A673 (cell line): Measurements from ENCODE around the gene TASOR2. TPM values are rescaled to one million over a fixed set of nuclear protein-coding genes. Genes with fewer than 3 reads are reported as not detected.

Experiments
- BruUV-seq: library from RNA; stranded (reverse); fragments of 400-500 nt; replicated peaks from 2 replicates; lab custom pipeline; 2021; lab: Mats Ljungman, UMichigan
- CTCF ChIA-PET: fragments of 300-600 bp; sonication (Branson Sonifier 250); formaldehyde crosslinking; loops from one replicate; lab custom pipeline; 2022; ENCODE audit warnings: antibody characterized with exemption; lab: Charles Lee
- POLR2A ChIA-PET: fragments of 300-600 bp; sonication (Branson Sonifier 250); formaldehyde crosslinking; loops from one replicate; lab custom pipeline; 2022; ENCODE audit warnings: antibody characterized with exemption; ENCODE audit not compliant: low non-redundant PET; lab: Charles Lee
- DNase-seq: peaks from one replicate; pipeline ENCODE4 v3.0.0-alpha.2; 2015; ENCODE audit warnings: low spot score
- H3K27ac ChIP-seq: fragments of 200-600 bp; sonication (generic); 2 replicates; pipeline ENCODE4 v1.5.1; 2016; ENCODE audit warnings: mixed run types, low read depth, mild to moderate bottlenecking, mixed read lengths, antibody characterized with exemption, low read length; ENCODE audit not compliant: poor library complexity, severe bottlenecking
- H3K27me3 ChIP-seq: fragments of 200-600 bp; sonication (generic); replicated peaks from 2 replicates; pipeline ENCODE4 v1.6.1; 2017; ENCODE audit warnings: mixed run types, low read depth, mild to moderate bottlenecking, mixed read lengths, antibody characterized with exemption, low read length; ENCODE audit not compliant: insufficient read depth, poor library complexity
- H3K36me3 ChIP-seq: fragments of 200-600 bp; sonication (generic); 2 replicates; pipeline ENCODE4 v1.6.1; 2016; ENCODE audit warnings: mixed run types, mild to moderate bottlenecking, mixed read lengths, antibody characterized with exemption, low read length; ENCODE audit not compliant: insufficient read depth, poor library complexity, severe bottlenecking
- H3K4me1 ChIP-seq: fragments of 200-600 bp; sonication (generic); 2 replicates; pipeline ENCODE4 v1.6.1; 2017; ENCODE audit warnings: mixed run types, mild to moderate bottlenecking, mixed read lengths, antibody characterized with exemption, low read length; ENCODE audit not compliant: insufficient read depth, poor library complexity, severe bottlenecking
- H3K4me3 ChIP-seq: fragments of 200-600 bp; sonication (generic); 2 replicates; pipeline ENCODE4 v1.5.1; 2016; ENCODE audit warnings: low read depth, mixed run types, mild to moderate bottlenecking, mixed read lengths, low read length; ENCODE audit not compliant: poor library complexity, severe bottlenecking
- H3K9me3 ChIP-seq: fragments of 200-600 bp; sonication (generic); 2 replicates; pipeline ENCODE4 v1.6.1; 2016; ENCODE audit warnings: mixed run types, low read depth, mild to moderate bottlenecking, mixed read lengths, antibody characterized with exemption, low read length; ENCODE audit not compliant: poor library complexity, severe bottlenecking
- CTCF ChIP-seq: fragments of 300-800, 200-600 bp; sonication (generic); conservative IDR thresholded peaks from 2 replicates; pipeline ENCODE4 v1.5.1; 2017; ENCODE audit warnings: low read depth, mild to moderate bottlenecking, antibody characterized with exemption, low read length, moderate library complexity, mixed read lengths
- EZH2 ChIP-seq: fragments of 200-600 bp; sonication (generic); IDR thresholded peaks from 2 replicates; pipeline ENCODE4 v1.6.1; 2017; ENCODE audit warnings: borderline replicate concordance, low read depth, mild to moderate bottlenecking, mixed read lengths, antibody characterized with exemption, low read length; ENCODE audit not compliant: poor library complexity, severe bottlenecking
- intact Hi-C: fragments of 100-400 bp; cut with micrococcal nuclease; formaldehyde crosslinking; loops from one replicate; pipeline ENCODE4 v1.10.0; 2022; ENCODE audit not compliant: unreplicated experiment
- total RNA-seq: library from RNA; stranded (reverse); gene quantifications from 2 replicates; pipeline ENCODE4 v1.2.3, GENCODE V29; 2021

The TASOR2 gene
- total RNA-seq, 1 experiment from 2014 or later = 94.5 TPM

GRCh38 chr10:5638494-5638893 is 46.1 kb upstream of the TASOR2 start:
- CTCF ChIA-PET = no interaction called here
- peaks cover 8% of the 10 kb centered on the region for H3K36me3 ChIP-seq
- POLR2A ChIA-PET = no interaction called here

GRCh38 chr10:5639066-5639465 is 45.6 kb upstream of the TASOR2 start:
- POLR2A ChIA-PET = no interaction called here
- no TSS peak for BruUV-seq
- Histone ChIP-seq H3K4me1 (no peaks in the 10 kb centered on the region), H3K4me3 (no peak overlapping the region), H3K9me3 (no peaks in the 10 kb centered on the region), H3K27me3 (no peaks in the 10 kb centered on the region), H3K36me3 (peaks cover 8% of the 10 kb centered on the region), H3K27ac (no peak overlapping the region)
- CTCF ChIA-PET = no interaction called here
- intact Hi-C loops = no loop called here
- TF ChIP-seq CTCF (no peak), EZH2 (no peak)
- DNase-seq = no peak

More at GRCh38 chr10:5638494-5638893, 46.1 kb upstream of the TASOR2 start:
- intact Hi-C loops = no loop called here
- Histone ChIP-seq H3K27me3 (no peaks in the 10 kb centered on the region), H3K9me3 (no peaks in the 10 kb centered on the region), H3K4me3 (no peak overlapping the region), H3K27ac (no peak overlapping the region), H3K4me1 (no peaks in the 10 kb centered on the region)
- DNase-seq = no peak
- BruUV-seq = no TSS peak
- no peak for TF ChIP-seq CTCF
- TF ChIP-seq EZH2 = no peak

- POLR2A ChIA-PET = no interaction called here
- no TSS peak for BruUV-seq
- intact Hi-C loops = no loop called here
Measured at GRCh38 chr10:5640036-5640435, 44.6 kb upstream of the TASOR2 start.

More at GRCh38 chr10:5640036-5640435, 44.6 kb upstream of the TASOR2 start:
- TF ChIP-seq CTCF = no peak
- no peak for TF ChIP-seq EZH2
- H3K36me3 ChIP-seq = peaks cover 8% of the 10 kb centered on the region
- H3K4me1 ChIP-seq = no peaks in the 10 kb centered on the region
- H3K27me3 ChIP-seq = no peaks in the 10 kb centered on the region
- H3K4me3 ChIP-seq = no peak overlapping the region
- H3K27ac ChIP-seq = no peak overlapping the region
- CTCF ChIA-PET = no interaction called here
- H3K9me3 ChIP-seq = no peaks in the 10 kb centered on the region
- no peak for DNase-seq
